GM12892 (cell line): ENCODE data around the gene SLC6A6.

ENCODE experiments used
- DNase-seq: peaks from one replicate; pipeline ENCODE4 v3.0.0; 2011; ENCODE audit not compliant: insufficient read length
- FAIRE-seq: peaks from 2 replicates; lab custom pipeline; 2011; peaks lifted over from hg19 to GRCh38; lab: Jason Lieb, UNC
- POLR2A ChIP-seq: IDR thresholded peaks from 2 replicates; pipeline ENCODE4 v1.6.1; 2011; ENCODE audit warnings: low read depth, low read length, control low read depth
- POLR2AphosphoS5 ChIP-seq: IDR thresholded peaks from 2 replicates; pipeline ENCODE4 v1.6.1; 2011; ENCODE audit warnings: low read depth, low read length, control low read depth
- TAF1 ChIP-seq: IDR thresholded peaks from 2 replicates; pipeline ENCODE4 v1.6.1; 2011; ENCODE audit warnings: low read depth, mild to moderate bottlenecking, control low read depth, low read length, borderline replicate concordance

The SLC6A6 gene

GRCh38 chr3:14428087-14429033 is 26.0 kb downstream of the SLC6A6 start:
- peak; percentile 14 for FAIRE-seq
- no peak for DNase-seq
- TF ChIP-seq TAF1 = no peak
- TF ChIP-seq POLR2AphosphoS5 = no peak
- TF ChIP-seq POLR2A = no peak

- DNase-seq = no peak
- no peak for FAIRE-seq
- no peak for TF ChIP-seq POLR2A
Measured at GRCh38 chr3:14429237-14429636, 26.8 kb downstream of the SLC6A6 start.

- TF ChIP-seq POLR2A (no peak), POLR2AphosphoS5 (no peak), TAF1 (no peak)
- no peak for FAIRE-seq
- no peak for DNase-seq
Measured at GRCh38 chr3:14429640-14430039, 27.2 kb downstream of the SLC6A6 start.

- no peak for FAIRE-seq
- no peak for TF ChIP-seq TAF1
- no peak for TF ChIP-seq POLR2AphosphoS5
- no peak for DNase-seq
Measured at GRCh38 chr3:14430053-14430452, 27.6 kb downstream of the SLC6A6 start.

- FAIRE-seq = no peak
- DNase-seq = no peak
- TF ChIP-seq POLR2A (no peak), POLR2AphosphoS5 (no peak), TAF1 (no peak)
Measured at GRCh38 chr3:14430706-14431451, 28.5 kb downstream of the SLC6A6 start.

GRCh38 chr3:14431452-14431916 is 29.1 kb downstream of the SLC6A6 start:
- TF ChIP-seq TAF1 (no peak), POLR2AphosphoS5 (no peak; the same call in 1 of the 2 replicates), POLR2A (no peak; the same call in 1 of the 2 replicates)
- FAIRE-seq (no peak), DNase-seq (no peak)

- TF ChIP-seq POLR2A (peak; percentile 70; the same call in 1 of the 2 replicates), POLR2AphosphoS5 (peak; percentile 86), TAF1 (0 out of 2 replicates have a peak, but pooled peaks have one; percentile 17)
- peak; percentile 96 for DNase-seq
Measured at GRCh38 chr3:14431917-14432834, 29.8 kb downstream of the SLC6A6 start.

GRCh38 chr3:14433106-14433505 is 30.7 kb downstream of the SLC6A6 start:
- FAIRE-seq = no peak
- TF ChIP-seq POLR2A (no peak), POLR2AphosphoS5 (no peak), TAF1 (no peak)
- DNase-seq = no peak

More at GRCh38 chr3:14431917-14432834, 29.8 kb downstream of the SLC6A6 start:
- FAIRE-seq = peak; percentile 89

- DNase-seq (no peak), FAIRE-seq (no peak)
- TF ChIP-seq TAF1 = no peak
Measured at GRCh38 chr3:14434126-14434497, 31.7 kb downstream of the SLC6A6 start.

- no peak for FAIRE-seq
- TF ChIP-seq POLR2AphosphoS5 (no peak), POLR2A (no peak), TAF1 (no peak)
- no peak for DNase-seq
Measured at GRCh38 chr3:14434498-14435151, 32.2 kb downstream of the SLC6A6 start.
